Esophagus squamous epithelium (tissue), 5 donors: ENCODE measurements around the gene WDR54. TPM values are rescaled to one million over a fixed set of nuclear protein-coding genes. Genes with fewer than 3 reads are reported as not detected.

Source experiments
- DNase-seq: peaks from one replicate; lab custom pipeline; 2025; lab: John Stamatoyannopoulos, UW
- H3K27ac ChIP-seq, 4 donors: fragments of 200-600 bp; sonication (generic); one replicate each; pipeline ENCODE4 v1.5.1; 2016 to 2019; ENCODE audit warnings: mild to moderate bottlenecking in 1 of 4
- H3K27me3 ChIP-seq, 4 donors: fragments of 200-600 bp; sonication (generic); 1 replicate in 3 of 4; 2 replicates in 1 of 4; pipeline versions ENCODE4 v1.5.1 to v1.6.0; 2017 to 2021; ENCODE audit warnings: antibody characterized with exemption in 1 of 4
- H3K36me3 ChIP-seq, 3 donors: fragments of 200-600 bp; sonication (generic); one replicate each; pipeline ENCODE4 v1.5.1; 2016 to 2019
- H3K4me1 ChIP-seq, 3 donors: fragments of 200-600 bp; sonication (generic); one replicate each; pipeline ENCODE4 v1.5.1; 2017 to 2019
- H3K4me3 ChIP-seq, 4 donors: fragments of 200-600 bp; sonication (generic); 1 replicate in 3 of 4; 2 replicates in 1 of 4; pipeline ENCODE4 v1.5.1; 2016 to 2019; ENCODE audit warnings: mild to moderate bottlenecking in 2 of 4, moderate library complexity in 1 of 4
- H3K9me3 ChIP-seq, 3 donors: fragments of 200-600 bp; sonication (generic); one replicate each; pipeline ENCODE4 v1.5.1; 2016 to 2019
- CTCF ChIP-seq, 6 experiments: fragments of 450-650 bp in 4 of 6; fragments of 200-600 bp in 2 of 6; sonication (generic) in 2 of 6; IDR thresholded peaks; one replicate each; pipeline ENCODE4 v1.5.1; 2016 to 2019; ENCODE audit warnings: antibody characterized with exemption in 6 of 6, mild to moderate bottlenecking in 4 of 6, moderate library complexity in 4 of 6
- POLR2A ChIP-seq, 4 donors: fragments of 450-650 bp; IDR thresholded peaks; one replicate each; pipeline ENCODE4 v1.6.1; 2017; ENCODE audit warnings: antibody characterized with exemption in 4 of 4, mild to moderate bottlenecking in 4 of 4, moderate library complexity in 3 of 4
- WGBS, 2 donors: methylation state at CpG; one replicate each; pipeline ENCODE4 v1.1.5; 2018; 5-methylcytosine and 5-hydroxymethylcytosine counted together
- intact Hi-C: fragments of 100-400 bp; cut with DNase I; formaldehyde crosslinking; loops from one replicate; pipeline ENCODE4 v1.15.0; 2022
- total RNA-seq, 4 donors: library from RNA; depleted of rRNA; stranded (reverse); fragments of >200 nt; gene quantifications; one replicate each; pipeline ENCODE4 v1.1.0, GENCODE V29; 2016
- donor health status: DM: yes; HTN: yes; CAD: no.

Gene WDR54
- total RNA-seq, 4 donors from 2014 or later, result 3.1 to 9.1 (median 6.0) TPM

GRCh38 chr2:74390606-74391005, 30.9 kb upstream of the WDR54 start:
- no peak for DNase-seq
- intact Hi-C loops, result no loop called here
- TF ChIP-seq POLR2A (IDR thresholded peaks at IDR 0.05) (no peak), CTCF (IDR thresholded peaks at IDR 0.05) (no peak)
- Histone ChIP-seq H3K36me3 (peaks cover 0 to under 1% (median 0%) of the 10 kb centered on the region in 3 donors), H3K27me3 (no peaks in the 10 kb centered on the region), H3K9me3 (no peaks in the 10 kb centered on the region), H3K4me1 (peaks cover 0 to 52% (median 27%) of the 10 kb centered on the region in 3 donors), H3K27ac (no peak overlapping the region), H3K4me3 (peak overlapping the region; percentile 78 to 100 (median 96))
- WGBS, 2 donors, result 68 to 69% methylated on average over 5 of the region's 5 CpGs

- H3K4me1 ChIP-seq, result peaks cover 0 to 52% (median 27%) of the 10 kb centered on the region in 3 donors
- no peak for TF ChIP-seq POLR2A (IDR thresholded peaks at IDR 0.05)
- TF ChIP-seq CTCF (IDR thresholded peaks at IDR 0.05), result no peak
- WGBS, 2 donors, result 0% methylated on average over 3 to 5 of the region's 11 CpGs
Observed at GRCh38 chr2:74391209-74391579, 30.3 kb upstream of the WDR54 start.

GRCh38 chr2:74391580-74392448, 29.7 kb upstream of the WDR54 start:
- Histone ChIP-seq H3K9me3 (no peaks in the 10 kb centered on the region), H3K27ac (peak overlapping the region; percentile 94 to 97 (median 95)), H3K36me3 (no peaks in the 10 kb centered on the region), H3K27me3 (no peaks in the 10 kb centered on the region), H3K4me3 (peak overlapping the region; percentile 78 to 100 (median 96)), H3K4me1 (peaks cover 0 to 51% (median 27%) of the 10 kb centered on the region in 3 donors)
- 2% methylated on average over 15 to 17 of the region's 62 CpGs for WGBS, 2 donors
- DNase-seq, result peak; percentile 63
- intact Hi-C loops, result no loop called here
- TF ChIP-seq CTCF (IDR thresholded peaks at IDR 0.05) (peak; percentile 95 to 98 (median 96)), POLR2A (IDR thresholded peaks at IDR 0.05) (no peak)

More at GRCh38 chr2:74391209-74391579, 30.3 kb upstream of the WDR54 start:
- intact Hi-C loops, result no loop called here
- Histone ChIP-seq H3K36me3 (no peaks in the 10 kb centered on the region), H3K9me3 (no peaks in the 10 kb centered on the region), H3K27ac (peak overlapping the region; percentile 94 to 97 (median 95)), H3K27me3 (no peaks in the 10 kb centered on the region), H3K4me3 (peak overlapping the region; percentile 78 to 100 (median 96))
- no peak for DNase-seq

- Histone ChIP-seq H3K36me3 (no peaks in the 10 kb centered on the region), H3K4me3 (peak overlapping the region in 3 of 4 donors; percentile 78 to 98 (median 95)), H3K4me1 (peaks cover 0 to 45% (median 27%) of the 10 kb centered on the region in 3 donors), H3K27ac (no peak overlapping the region), H3K27me3 (no peaks in the 10 kb centered on the region), H3K9me3 (no peaks in the 10 kb centered on the region)
- TF ChIP-seq CTCF (IDR thresholded peaks at IDR 0.05) (no peak), POLR2A (IDR thresholded peaks at IDR 0.05) (no peak)
- WGBS, 2 donors, result 68 to 75% methylated on average over 13 of the region's 13 CpGs
- intact Hi-C loops, result no loop called here
- DNase-seq, result no peak
Observed at GRCh38 chr2:74392449-74392743, 29.1 kb upstream of the WDR54 start.

- Histone ChIP-seq H3K27me3 (no peaks in the 10 kb centered on the region), H3K36me3 (no peaks in the 10 kb centered on the region), H3K4me1 (peaks cover 0 to 34% (median 20%) of the 10 kb centered on the region in 3 donors), H3K4me3 (no peak overlapping the region), H3K27ac (no peak overlapping the region), H3K9me3 (no peaks in the 10 kb centered on the region)
- 87 to 88% methylated on average over 1 of the region's 1 CpG for WGBS, 2 donors
- intact Hi-C loops, result no loop called here
- TF ChIP-seq CTCF (IDR thresholded peaks at IDR 0.05), result no peak
- DNase-seq, result no peak
Observed at GRCh38 chr2:74393525-74393924, 28.0 kb upstream of the WDR54 start.
